Measurements from ENCODE around the gene PYROXD2.

The PYROXD2 gene

DNA sequence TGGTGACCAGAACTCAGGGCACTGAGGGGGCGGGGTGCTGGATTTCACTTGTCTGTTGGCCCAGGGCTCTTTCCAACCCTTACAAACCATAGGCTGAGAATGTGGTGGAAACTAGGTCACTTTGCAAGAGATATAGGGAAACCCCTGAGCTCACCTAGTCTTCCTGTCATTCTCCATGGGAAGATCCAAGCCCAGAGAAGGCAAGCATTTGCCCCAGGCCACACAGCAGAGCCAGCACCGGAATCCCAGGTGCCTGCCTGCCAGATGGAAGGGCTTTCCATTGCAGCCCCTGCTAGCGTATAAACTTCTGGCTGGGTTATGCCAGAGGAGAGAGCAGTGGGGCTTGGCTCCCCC, 427 bp downstream of the PYROXD2 start:
- no peak for DNase-seq (ENCODE audit: low spot score)

DNA sequence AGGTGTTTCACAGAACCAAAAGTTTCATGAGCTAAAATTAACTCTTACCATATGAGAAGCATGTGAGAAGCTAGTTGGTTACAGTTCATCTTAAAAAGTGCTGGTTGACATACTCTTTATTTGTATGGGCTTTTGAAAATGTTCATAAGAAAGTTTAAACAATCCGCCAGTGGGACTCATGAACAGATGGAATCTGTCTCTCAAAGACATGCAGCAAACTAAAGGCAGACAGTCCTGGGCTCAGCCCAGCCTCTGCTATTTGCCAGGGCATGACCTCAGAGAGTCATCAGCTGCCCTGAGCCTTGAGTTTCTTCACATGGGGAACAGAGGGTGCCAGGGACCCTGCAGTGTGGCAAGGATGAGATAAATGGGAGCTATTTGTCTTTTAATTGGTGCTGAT, 3.2 kb downstream of the PYROXD2 start:
- no peak for DNase-seq (ENCODE audit: low spot score)

DNA sequence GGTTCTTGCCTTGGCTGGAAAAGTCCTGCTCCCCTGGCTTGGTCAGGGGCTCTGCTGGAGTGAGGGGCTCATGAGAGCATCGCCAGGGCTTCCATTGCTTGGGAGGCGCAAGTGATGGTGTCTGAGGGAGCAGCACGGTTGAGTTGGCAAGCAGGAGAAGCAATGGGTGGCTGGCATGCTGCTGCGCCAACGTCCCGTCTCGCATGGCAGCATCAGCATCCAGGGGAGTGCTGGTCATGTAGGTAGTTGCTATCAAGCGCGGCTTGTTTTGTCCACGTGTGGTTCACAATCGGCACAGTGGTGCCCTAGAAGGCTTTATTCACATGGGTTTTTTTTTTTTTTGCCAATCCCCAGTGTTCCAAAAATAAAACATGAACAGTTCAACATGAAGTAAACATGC, 3.8 kb downstream of the PYROXD2 start:
- no peak for DNase-seq (ENCODE audit: low spot score)

DNA sequence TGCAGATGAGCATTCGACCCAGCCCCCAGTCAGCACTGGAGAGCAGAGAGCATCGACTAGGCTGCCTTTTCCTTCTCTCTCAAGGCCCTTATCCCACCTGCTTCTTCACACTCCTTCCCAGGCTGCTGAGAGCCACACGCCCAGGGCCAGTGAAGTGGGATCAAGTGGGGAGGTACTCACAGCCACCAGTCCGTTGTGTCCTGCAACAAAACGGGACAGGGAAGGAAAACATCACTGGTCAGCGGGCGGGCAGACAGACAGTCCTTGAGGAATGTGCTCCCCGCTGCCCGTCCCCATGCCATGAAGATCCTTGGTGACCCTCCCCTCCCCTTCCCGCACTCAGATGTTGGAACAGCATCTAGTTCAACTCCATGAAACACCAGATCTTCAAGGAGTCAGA, 4.2 kb downstream of the PYROXD2 start:
- DNase-seq (ENCODE audit: low spot score): no peak

DNA sequence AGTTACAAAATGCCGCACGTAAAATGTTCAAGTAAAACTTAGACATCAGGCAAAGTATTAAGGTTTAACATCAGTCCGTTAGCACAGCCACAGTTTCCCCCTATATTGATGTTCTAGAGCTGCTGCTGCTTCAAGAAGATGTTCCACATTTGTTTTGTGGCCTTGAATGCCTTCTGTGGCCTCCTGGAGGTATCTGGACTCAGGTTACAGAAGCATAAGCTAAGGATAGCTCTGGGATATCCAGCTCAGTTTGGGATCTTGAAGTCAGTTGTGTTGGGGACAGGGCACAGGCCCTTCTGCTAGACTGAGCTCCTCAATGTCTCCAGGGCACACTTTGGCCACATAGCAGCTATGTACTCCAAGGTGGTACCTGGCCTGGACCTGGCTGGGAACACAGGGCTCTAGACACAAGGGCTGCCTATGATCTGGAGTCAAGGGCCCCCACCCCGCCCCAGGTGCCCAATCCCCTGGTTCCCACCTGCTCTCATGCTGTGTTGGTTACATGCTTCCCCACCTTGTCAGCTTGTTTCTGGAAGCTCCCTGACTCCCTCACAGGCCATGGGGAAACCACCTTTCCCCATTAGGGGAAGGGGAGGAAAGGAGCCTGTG, 4.7 kb downstream of the PYROXD2 start:
- no peak for DNase-seq (ENCODE audit: low spot score)

DNA sequence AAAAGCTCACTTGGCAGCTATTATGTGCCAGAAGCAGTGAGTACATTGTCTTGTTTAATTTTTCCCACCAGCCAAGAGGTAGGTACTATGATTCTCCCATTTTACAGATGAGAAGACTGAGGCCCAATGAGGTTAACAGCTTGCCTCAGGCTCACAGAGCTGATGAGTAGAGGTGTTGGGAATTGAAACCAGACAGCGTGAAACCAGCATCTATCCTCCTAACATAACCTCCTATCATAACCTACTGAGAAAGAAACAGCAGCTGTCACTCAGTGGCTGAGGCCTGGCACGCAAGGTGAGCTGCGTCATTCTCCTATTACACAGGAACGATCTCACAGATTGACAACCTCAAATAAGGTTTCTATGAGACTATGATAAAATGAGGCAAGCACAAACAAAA, 6.2 kb downstream of the PYROXD2 start:
- no peak for DNase-seq (ENCODE audit: low spot score)

DNA sequence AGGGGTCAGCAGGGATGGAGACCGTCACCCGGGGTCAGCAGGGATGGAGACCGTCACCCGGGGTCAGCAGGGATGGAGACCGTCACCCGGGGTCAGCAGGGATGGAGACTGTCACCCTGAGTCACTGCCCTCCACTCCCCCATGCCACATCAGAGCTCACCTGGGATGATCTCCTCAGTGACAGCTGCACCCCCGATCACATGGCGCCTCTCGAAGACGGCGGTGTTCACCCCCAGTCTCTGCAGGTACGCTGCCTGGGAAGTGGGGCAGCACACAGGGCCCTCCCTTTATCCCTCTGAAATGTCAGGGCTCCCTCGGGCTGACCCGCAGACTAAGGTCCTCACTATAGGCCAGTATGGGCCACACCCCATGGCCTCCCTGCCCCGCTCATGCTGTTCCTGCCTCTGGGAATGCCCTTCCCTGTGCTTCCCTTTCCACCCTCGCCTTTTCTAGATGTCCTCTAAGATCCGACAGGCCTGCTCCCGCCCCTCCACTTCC, 7.2 kb downstream of the PYROXD2 start:
- no peak for DNase-seq (ENCODE audit: low spot score)

DNA sequence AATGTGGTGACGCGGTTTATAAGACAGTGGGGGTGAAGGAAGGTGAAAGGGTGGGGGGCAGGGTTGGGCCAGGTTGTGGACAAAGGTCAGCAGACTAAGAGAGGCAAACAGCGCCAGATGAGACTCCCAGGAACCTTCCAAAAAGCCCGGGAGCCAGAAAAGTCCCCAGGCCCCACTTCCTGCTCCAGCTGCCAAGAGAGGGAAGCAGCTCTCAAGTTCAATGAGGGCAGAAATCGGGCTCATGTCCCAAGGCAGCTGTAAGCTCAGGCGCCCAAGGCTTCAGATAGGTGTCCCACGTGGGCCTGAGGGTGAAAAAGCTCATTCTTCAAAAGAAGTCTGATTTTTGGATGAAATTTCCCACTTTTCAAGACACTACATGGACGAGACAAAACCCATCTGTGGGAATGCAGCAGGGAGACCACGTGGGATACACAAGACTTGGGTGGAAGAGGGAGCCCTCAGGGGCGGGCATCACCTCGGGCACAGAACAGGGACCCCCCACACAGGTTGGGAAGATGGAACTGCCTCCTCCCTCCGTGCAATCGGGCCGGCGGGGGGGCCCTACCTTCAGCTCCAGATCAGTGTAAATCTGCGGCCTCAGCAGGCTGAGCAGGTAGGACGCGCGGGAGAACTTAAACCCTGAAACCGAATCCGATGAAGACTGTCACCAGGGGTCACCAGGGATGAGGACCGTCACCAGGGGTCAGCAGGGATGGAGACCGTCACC, 7.8 kb downstream of the PYROXD2 start:
- no peak for DNase-seq (ENCODE audit: low spot score)

DNA sequence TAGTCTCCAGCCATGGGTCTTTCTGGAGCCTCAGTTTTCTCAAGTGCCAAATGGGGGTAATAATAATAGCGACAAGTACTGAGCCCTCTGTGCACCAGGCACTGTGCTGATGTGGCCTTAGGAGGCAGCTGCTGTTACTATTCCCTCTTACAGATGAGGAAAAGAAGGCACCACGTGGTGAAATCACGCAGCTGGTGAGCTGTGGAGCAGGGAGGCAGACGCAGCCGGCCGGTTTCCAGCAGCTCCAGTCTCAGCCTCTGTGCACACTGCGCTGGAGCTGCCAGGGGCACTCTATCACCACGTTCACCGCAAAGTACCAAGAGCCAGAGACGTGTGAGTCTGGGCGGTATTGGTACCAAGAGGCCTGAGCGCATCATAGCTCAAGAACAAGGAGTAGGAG, 9.6 kb downstream of the PYROXD2 start:
- peak; percentile 49 for DNase-seq (ENCODE audit: low spot score)

DNA sequence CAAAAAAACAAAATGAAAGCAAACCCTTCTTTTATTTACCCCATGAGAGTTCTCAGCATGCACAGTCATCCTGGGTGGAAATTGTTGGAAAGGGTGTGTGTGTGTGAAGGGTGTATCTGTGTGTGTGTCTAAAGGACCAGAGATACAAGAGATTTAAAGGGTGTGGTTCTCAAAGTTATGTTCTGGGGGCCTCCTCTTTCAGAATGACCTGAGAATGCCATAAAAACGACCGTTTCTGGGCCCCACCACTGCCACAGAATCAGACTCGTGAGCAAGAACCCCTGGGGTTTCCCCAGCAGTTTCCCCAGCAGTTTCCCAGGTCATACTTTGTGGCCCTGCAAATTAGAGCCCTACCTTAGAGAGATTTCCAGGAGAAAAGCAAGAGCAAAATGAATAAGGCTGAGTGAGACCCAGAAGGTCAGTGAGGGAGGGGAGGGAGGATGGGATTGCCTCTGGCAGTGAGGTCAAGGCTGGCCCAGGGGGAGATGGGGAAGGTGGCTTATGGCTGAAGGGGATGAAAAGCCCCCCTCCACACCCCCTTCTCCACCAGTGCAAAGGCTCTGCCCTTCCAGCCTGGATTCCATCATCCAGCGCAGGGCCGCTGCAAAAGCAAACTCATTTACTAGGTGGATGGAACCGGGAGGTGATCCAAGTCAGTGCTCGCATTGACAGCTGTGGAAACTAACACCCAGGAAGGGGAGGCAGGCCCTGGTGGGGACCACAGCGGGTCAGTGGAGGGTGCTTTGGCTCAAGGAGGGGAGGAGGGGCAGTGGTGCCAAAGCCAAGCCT, 10.2 kb downstream of the PYROXD2 start:
- DNase-seq (ENCODE audit: low spot score): no peak

DNA sequence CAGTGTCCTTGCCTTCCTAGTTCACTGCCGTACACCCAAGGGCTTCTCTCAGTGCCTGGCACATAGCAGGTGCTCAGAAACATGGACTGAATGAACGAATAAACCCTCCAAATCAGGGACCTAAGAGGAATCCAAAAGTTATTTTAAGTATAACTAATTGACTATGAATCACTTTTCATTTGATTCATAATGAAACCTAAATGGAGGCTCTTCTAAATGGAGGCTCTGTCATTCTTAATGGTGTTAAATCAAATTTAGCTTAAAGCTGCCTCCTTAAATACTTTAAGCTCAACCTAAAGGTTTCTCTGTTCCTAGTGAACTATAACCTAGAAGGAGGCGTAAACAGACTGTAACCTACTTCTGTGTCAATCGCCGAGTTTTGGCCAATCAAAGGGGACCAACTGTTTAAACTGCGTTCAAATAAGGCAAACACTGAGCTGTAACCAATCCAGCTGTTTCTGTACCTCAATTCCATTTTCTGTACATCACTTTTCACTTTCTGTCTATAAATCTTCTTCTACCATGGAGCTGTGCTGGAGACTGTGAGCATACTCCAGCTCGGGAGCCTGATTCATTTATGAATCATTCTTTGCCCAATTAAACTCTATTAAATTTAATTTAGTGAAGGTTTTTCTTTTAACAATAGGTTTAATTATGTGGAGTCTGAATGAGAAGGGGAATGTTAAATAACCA, 11.0 kb downstream of the PYROXD2 start:
- DNase-seq (ENCODE audit: low spot score): no peak

DNA sequence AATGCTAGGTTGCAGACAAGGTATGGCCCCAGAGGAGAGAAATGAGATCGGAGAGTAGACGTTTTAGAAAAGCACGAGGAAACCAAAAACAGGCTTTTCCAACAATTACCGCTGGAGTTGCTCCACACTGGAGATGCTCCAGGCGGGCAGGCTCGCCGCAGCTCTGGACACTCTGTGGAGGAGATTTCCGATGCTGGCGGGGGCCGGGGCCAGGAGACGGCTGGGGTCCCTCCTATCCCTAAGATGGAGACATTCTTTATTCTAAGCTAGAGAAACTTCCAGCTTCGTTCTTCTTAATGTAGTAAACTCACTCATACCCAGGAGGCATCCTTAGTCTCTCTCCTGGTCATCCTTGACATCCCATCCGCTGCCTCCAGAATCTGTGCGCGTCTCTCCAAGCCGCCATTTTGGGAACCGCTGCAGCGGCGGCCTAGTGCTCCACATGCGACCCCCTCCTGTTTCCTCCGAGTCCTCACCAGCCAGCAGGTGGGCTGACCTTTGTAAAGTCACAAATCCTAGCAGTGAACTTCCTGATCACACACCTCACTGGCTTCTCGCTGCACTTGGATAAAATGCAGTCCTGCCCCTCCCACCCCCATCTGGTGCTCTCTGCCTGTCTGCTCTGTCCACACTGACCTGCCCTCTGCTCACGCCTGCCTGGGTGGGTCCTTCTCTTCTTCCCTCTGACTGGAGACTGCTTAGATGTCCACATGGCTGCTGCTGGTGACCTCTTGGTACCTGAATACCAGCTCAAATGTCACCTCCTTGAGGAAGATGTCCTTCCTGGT, 11.9 kb downstream of the PYROXD2 start:
- DNase-seq (ENCODE audit: low spot score): no peak

DNA sequence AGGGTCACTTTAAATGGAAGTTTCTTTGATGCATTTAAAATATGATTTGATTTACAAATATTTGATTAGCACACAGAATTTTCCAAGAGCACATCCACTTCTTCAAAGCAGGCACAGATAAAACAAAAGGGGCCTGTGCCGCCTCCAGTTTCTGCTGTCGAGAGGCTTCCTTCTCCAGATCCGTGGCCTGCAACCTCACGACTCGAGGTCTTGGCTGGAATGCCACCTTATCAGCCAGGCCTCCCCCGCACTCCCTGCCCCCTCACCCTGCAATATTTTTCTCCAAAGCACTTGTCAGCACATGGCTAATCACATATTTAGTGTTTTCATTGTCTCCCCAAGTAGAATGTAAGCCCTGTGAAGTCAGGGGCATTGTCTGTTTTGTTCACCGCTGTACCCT, 12.5 kb downstream of the PYROXD2 start:
- no peak for DNase-seq (ENCODE audit: low spot score)

DNA sequence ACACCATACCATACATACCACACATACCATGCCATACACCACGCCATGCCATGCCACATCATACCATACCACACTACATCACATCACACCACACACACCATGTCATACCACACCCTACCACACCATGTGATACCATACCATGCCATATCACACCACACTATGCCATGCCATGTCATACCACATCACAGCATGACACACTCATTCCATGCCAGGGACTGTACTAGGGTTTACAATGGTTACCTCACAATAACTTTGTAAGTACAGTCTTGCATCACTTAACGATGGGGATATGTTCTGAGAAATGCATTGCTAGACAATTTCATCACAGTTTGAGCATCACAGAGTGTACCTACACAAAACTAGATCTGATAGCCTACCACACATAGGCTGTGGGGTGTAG, 14.5 kb downstream of the PYROXD2 start:
- no peak for DNase-seq (ENCODE audit: low spot score)

DNA sequence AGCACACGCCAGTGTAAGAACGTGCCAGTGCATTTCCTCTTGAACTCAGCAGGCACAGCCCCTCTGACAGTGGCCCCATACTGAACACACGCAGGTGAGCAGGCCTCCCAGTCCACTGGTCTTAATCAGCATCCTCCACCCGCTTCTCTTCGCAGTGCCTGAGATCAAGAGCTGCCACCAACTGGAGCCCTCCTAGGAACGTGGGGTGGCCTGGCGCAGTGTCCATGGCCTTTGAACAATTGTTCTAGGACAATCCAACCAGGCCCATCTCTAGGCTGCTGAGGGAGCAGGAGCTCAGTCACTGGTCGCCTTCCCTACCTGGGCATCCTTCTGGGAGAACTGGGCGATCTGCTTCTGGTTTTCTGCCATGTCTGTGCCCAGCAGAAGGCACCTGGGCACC, 15.2 kb downstream of the PYROXD2 start:
- no peak for DNase-seq (ENCODE audit: low spot score)

DNA sequence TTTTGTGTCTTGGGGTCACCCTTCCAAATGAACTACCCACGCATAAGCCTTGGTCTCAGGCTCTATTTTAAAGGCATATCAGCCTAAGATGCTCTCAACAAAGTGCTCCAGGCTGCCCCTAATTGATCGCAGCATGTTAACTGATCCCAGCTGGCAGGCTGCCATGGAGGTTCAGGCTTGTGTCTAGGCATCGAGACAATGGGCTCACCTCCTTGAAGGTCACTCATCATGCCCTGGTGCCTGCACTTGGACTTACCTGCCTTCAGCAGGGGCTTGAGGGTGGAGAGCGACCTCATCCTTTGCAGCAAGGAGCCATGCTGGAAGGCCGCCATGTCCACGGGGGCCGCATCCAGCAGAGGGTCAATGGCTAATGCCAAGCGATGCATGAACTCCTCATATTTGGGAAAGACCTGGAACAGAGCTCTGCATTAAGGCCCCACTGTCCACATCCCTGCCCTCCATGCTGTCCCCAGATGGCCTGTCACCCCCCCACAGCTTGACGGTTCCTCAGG, 17.8 kb downstream of the PYROXD2 start:
- no peak for DNase-seq (ENCODE audit: low spot score)

DNA sequence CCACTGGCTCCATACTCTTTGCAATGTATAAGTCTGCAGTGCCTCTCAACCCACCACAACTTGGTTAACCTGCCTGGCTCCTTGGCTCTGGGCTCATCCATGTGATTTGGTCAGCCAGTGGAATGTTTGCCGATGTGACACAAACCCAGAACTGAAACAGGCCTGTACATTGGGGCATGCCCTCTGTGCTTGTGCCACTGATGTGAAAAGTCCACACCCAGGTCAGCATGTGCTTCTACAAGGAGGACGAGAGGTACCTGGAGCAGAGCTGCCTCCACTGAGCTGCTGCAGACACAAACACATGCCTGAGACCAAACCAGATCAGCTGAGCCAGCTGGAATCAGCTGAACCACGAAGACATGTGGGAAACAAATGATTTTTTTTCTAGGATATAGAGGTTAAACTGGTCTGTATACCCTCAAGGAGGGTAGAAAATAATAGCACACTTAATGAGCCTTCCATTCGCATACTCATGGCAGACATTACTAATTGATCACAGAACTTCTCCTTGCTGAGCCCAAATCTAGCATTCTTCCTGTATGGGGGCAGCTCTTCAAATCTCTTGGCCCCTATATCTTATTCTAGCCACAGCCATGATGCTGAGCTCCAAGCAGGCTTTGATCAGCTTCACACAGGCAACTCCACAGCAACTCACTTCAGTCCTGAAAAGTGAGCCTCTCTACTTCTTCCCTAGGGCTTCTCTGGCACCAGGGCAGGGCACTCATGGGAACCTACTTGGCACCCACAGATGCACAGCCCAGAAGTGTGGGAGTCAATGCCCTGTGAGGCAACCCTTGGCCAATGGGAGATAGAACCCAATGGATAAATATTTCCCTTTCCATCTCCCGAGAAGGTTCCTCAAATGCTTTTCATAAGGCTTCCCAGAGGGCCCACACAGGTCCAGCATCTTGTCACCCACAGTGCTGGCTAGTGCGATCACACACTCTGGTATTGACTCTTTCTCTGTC, 18.6 kb downstream of the PYROXD2 start:
- no peak for DNase-seq (ENCODE audit: low spot score)

DNA sequence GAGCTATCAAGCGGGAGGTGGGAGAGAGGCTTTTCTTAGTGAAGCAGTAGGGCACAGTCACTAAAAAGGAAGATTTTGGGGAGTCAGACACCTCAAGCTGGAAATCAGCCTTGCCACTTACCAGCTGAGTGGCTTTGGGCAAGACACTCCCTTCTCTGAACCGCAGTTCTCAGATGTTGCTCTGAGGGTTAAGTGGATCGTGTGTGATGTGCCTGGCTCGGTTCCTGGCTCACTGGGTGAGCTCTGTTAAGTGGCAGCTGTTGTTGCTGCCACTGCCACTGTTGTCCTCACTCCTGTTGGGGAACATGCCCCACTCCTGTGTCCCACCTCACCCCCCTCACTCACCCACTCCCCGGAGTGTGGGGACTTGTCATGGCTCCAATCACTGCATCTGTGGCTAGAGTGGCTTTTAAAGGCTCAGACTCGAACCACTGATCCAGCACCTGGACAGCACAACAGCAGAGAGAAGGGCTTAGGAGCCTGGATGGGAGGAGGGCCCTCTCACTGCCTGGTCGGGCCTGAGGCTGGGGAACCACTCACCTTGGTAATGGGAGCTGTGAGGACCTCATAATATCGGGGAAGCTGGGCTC, 20.0 kb downstream of the PYROXD2 start:
- DNase-seq (ENCODE audit: low spot score): no peak

DNA sequence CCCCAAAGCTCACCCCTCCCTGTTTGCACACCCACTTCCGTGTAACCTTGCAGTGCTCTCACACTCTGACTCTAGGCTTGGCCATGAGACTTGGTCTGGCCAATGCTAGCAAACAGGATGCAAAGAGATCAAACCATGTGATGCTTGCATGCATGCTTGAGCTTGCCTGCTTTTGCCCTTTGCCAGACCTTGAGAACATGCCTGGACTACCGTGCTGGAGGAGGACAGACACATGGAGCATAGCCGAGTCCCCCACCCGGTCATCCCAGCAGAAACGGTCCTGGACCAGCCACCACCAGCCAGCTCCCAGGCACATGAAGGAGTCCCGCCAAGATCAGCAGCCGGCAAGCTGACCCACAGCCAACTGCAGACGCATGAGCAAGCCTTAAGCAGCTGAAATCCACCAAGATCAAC, 23.4 kb downstream of the PYROXD2 start:
- DNase-seq (ENCODE audit: low spot score): peak; percentile 40

DNA sequence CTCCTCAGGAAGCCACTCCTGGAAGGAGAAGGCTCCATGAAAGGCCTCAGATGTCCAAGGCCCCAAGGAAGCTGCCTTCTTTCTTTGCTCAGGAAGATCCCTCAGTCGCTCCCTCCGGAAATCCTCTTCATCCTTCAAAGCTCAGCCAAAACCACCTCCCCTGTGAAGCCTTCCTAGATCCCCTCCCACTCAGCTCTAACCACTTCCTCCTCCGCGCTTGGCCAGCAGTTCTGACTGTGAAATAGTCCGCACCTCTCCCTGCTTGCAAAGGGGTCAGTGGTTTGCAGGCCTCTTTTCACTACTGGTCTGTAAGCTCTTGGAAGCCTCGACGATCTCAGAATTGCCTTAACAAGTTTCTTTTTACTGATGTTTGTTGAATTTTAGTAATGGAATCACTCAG, 23.9 kb downstream of the PYROXD2 start:
- DNase-seq (ENCODE audit: low spot score): no peak
